ENCODE measurements around the gene CMBL. TPM values are rescaled to one million over a fixed set of nuclear protein-coding genes. Genes with fewer than 3 reads are reported as not detected.

Gene CMBL
- total RNA-seq (not detected in 2 replicates), polyA plus RNA-seq (not detected in 2 replicates), polyA minus RNA-seq (0.71 and 2.0 TPM in 2 replicates)
- total RNA-seq (2013), result 0.89 TPM

DNA sequence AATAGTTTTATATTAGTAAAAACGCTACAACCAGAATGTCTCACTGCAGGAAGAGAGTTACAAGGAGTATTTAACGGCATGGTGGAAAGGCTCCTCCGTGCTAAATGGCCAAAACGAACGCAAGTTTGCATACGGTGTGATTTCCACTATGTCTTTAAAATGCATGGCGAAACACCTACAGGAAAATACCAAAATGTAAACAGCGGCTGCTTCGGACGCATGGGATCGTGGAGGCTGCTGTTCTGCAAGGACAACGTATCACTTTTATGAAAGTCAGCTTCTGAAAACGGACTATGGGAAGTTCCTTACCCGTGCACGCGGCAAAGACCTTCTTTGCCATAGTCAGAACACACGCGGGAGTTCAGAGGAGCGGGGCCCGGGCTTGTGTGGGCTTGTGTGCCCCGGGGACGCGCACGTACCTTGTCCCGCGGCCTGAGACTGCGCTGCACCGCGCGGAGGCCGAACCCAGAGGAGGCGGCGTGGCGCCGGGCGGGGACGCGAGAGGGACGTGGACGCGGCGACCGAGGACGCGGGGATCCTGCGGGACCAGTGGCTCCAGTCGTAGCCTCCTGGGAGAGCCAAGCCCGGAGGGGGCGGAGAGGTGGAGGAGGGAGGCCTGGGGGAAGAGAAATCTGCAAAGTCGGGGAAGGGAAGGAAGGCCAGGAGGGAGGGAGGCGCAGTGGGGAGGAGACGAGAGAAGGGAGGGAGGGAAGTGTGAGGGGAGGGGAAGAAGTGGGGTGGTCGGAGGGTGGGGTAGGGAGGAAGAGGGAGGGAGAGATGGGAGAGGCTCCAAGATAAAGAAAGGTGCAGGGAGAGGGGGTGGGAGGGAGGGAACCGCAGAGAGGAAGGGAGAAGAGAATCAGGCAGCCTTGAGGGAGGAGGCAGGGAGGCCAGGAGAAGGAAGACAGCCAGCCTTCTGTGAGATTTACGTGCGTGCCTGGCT, at the start of gene CMBL:
Gene CMBL (minus strand): TSS at position 697 of the 943 bp plus-strand sequence. CDS start 17,140 bp downstream, outside the sequence.
- intact Hi-C loops (cut with micrococcal nuclease), result no loop called here
- no peaks in the 10 kb centered on the region for H3K36me3 ChIP-seq (replicated peaks in 1 of 2; ENCODE audit: control extremely low read depth in 1 of 2, control insufficient read depth in 1 of 2, extremely low read depth in 1 of 2, insufficient read depth in 2 of 2, low read length in 1 of 2)
- peaks cover 3 to 5% of the 10 kb centered on the region in 2 donors for H3K4me1 ChIP-seq (ENCODE audit: control insufficient read depth in 2 of 2, insufficient read depth in 2 of 2, low read length in 2 of 2)
- no peak within 1 kb of the TSS for H3K27ac Mint-ChIP-seq
- ATAC-seq (ENCODE audit: low read depth) (peak; percentile 33), DNase-seq (peak; percentile 31)
- H4K20me1 ChIP-seq (ENCODE audit: control insufficient read depth, insufficient read depth, low read length, poor library complexity, severe bottlenecking), result no peaks in the 10 kb centered on the region
- H3K4me1 Mint-ChIP-seq, result peaks cover 6% of the 10 kb centered on the region
- peaks cover 44% of the 10 kb centered on the region for H3K27me3 Mint-ChIP-seq
- peak within 1 kb of the TSS; percentile 96 for H2AFZ ChIP-seq (ENCODE audit: insufficient read depth, low read depth, low read length, poor library complexity, severe bottlenecking)
- H3K9me3 ChIP-seq (ENCODE audit: control extremely low read depth in 1 of 3, control insufficient read depth in 2 of 3, insufficient read depth in 1 of 3, low read length in 2 of 3), result no peaks in the 10 kb centered on the region
- ChIA-PET CTCF (no interaction called here), POLR2A (interaction anchor here (0.6 kb wide), 1 partner anchor 29 kb away, joined by 4 read pairs; no protein-coding TSS in a partner anchor)
- peaks cover 0 to 27% (median 15%) of the 10 kb centered on the region in 4 experiments for H3K27me3 ChIP-seq (replicated peaks in 1 of 4; ENCODE audit: control extremely low read depth in 1 of 4, control insufficient read depth in 3 of 4, insufficient read depth in 4 of 4, low read length in 3 of 4)
- peak within 1 kb of the TSS; percentile 96 for H3K4me2 ChIP-seq (replicated peaks; ENCODE audit: low read depth, low read length, poor library complexity, severe bottlenecking)
- peak within 1 kb of the TSS in 4 of 5 experiments; percentile 26 to 72 (median 54) for H3K4me3 ChIP-seq (ENCODE audit: control extremely low read depth in 1 of 5, extremely low read depth in 1 of 5, insufficient read depth in 1 of 5, low read depth in 2 of 5, low read length in 4 of 5)
- H3K27ac ChIP-seq (ENCODE audit: low read length in 2 of 2), result no peak within 1 kb of the TSS
- TF ChIP-seq EZH2 (IDR thresholded peaks at IDR 0.05; ENCODE audit: borderline replicate concordance, insufficient read depth, low read depth, low read length, poor library complexity, severe bottlenecking), result no peak
- TF ChIP-seq, protein P1, sequence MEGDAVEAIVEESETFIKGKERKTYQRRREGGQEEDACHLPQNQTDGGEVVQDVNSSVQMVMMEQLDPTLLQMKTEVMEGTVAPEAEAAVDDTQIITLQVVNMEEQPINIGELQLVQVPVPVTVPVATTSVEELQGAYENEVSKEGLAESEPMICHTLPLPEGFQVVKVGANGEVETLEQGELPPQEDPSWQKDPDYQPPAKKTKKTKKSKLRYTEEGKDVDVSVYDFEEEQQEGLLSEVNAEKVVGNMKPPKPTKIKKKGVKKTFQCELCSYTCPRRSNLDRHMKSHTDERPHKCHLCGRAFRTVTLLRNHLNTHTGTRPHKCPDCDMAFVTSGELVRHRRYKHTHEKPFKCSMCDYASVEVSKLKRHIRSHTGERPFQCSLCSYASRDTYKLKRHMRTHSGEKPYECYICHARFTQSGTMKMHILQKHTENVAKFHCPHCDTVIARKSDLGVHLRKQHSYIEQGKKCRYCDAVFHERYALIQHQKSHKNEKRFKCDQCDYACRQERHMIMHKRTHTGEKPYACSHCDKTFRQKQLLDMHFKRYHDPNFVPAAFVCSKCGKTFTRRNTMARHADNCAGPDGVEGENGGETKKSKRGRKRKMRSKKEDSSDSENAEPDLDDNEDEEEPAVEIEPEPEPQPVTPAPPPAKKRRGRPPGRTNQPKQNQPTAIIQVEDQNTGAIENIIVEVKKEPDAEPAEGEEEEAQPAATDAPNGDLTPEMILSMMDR (IDR thresholded peaks at IDR 0.05), result no peak
- peak within 1 kb of the TSS; percentile 72 for H3K9ac ChIP-seq (ENCODE audit: low read length)
- WGBS (ENCODE audit: insufficient coverage), result 4% methylated on average over 53 of the region's 56 CpGs
- H3K9me3 Mint-ChIP-seq (ENCODE audit: insufficient read depth), result no peaks in the 10 kb centered on the region
- peak within 1 kb of the TSS; percentile 88 for H3K4me3 Mint-ChIP-seq
- no peaks in the 10 kb centered on the region for H3K79me2 ChIP-seq (ENCODE audit: control insufficient read depth, insufficient read depth, low read length)

All from B cell (primary cell).